Measurements from ENCODE around the gene NME2.
"Not testable (repeated sequence)": the region's sequence is repeated elsewhere in the genome, so short reads cannot be mapped to it uniquely, and the experiment has no call there.

The NME2 gene

GRCh38 chr17:51166198-51166986, at the start of gene NME2:
Gene NME2, plus strand, starts transcription at chr17:51166411. Its CDS starts 420 bp downstream, at chr17:51166831.
- DNase-seq = peak; percentile 87

GRCh38 chr17:51118330-51119195, 47.6 kb upstream of the NME2 start:
- no peak for DNase-seq

- DNase-seq = peak; percentile 49
Measured at GRCh38 chr17:51119415-51120356, 46.5 kb upstream of the NME2 start.

- DNase-seq = no peak
Measured at GRCh38 chr17:51120357-51120738, 45.9 kb upstream of the NME2 start.

GRCh38 chr17:51120739-51121619, 45.2 kb upstream of the NME2 start, which contains the start of gene SPAG9:
Gene SPAG9, minus strand, starts transcription at chr17:51120868. Its CDS starts 212 bp downstream, at chr17:51120656.
- DNase-seq = peak; percentile 98

- DNase-seq = peak; percentile 96
Measured at GRCh38 chr17:51121620-51122472, 44.4 kb upstream of the NME2 start.

- not testable (repeated sequence) for DNase-seq
Measured at GRCh38 chr17:51122473-51123115, 43.6 kb upstream of the NME2 start.

GRCh38 chr17:51124640-51125503, 41.3 kb upstream of the NME2 start:
- no peak for DNase-seq

- no peak for DNase-seq
Measured at GRCh38 chr17:51128076-51128475, 38.1 kb upstream of the NME2 start.

GRCh38 chr17:51132964-51133319, 33.3 kb upstream of the NME2 start:
- DNase-seq = no peak

GRCh38 chr17:51133365-51133764, 32.8 kb upstream of the NME2 start:
- DNase-seq = no peak

- DNase-seq = no peak
Measured at GRCh38 chr17:51135956-51136355, 30.3 kb upstream of the NME2 start.

GRCh38 chr17:51142597-51142996, 23.6 kb upstream of the NME2 start:
- DNase-seq = no peak

- no peak for DNase-seq
Measured at GRCh38 chr17:51144266-51145022, 21.8 kb upstream of the NME2 start.

- peak; percentile 35 for DNase-seq
Measured at GRCh38 chr17:51147650-51148049, 18.6 kb upstream of the NME2 start.

- DNase-seq = no peak
Measured at GRCh38 chr17:51149163-51149562, 17.0 kb upstream of the NME2 start.

GRCh38 chr17:51150932-51151331, 15.3 kb upstream of the NME2 start:
- no peak for DNase-seq

- peak; percentile 22 for DNase-seq
Measured at GRCh38 chr17:51152766-51153209, 13.4 kb upstream of the NME2 start.
